K562 (cell line): ENCODE results near the gene ADCY1. TPM values are rescaled to one million over a fixed set of nuclear protein-coding genes. Genes with fewer than 3 reads are reported as not detected.

Source experiments
- ATAC-seq: fragments of 200-7000 bp; cut with Tn5 transposase; 3 replicates; pipeline ENCODE4 v1.9.1; 2020; ENCODE audit warnings: moderate library complexity
- BruUV-seq: library from RNA; stranded (reverse); fragments of 400-500 nt; replicated peaks from 2 replicates; lab custom pipeline; 2021; lab: Mats Ljungman, UMichigan
- CTCF ChIA-PET: fragments of 300-600 bp; formaldehyde crosslinking; extraction: SDS; loops from one replicate; lab custom pipeline; 2021; ENCODE audit warnings: low intra/inter-chr PET ratio; lab: Yijun Ruan, JAX
- POLR2A ChIA-PET: fragments of 300-600, 350-650 bp; sonication (Branson Sonifier 250); formaldehyde crosslinking; extraction: SDS; loops from one replicate; lab custom pipeline; 2021; ENCODE audit warnings: antibody characterized with exemption, inconsistent platforms; lab: Yijun Ruan, JAX
- DNase-seq, 4 experiments: peaks; one replicate each; pipeline versions ENCODE4 v3.0.0 to v3.0.0-alpha.2; 2011 to 2018; ENCODE audit warnings: low spot score in 3 of 4, mixed read lengths in 3 of 4; ENCODE audit errors: extremely low read depth in 1 of 4
- FAIRE-seq: peaks from 2 replicates; lab custom pipeline; 2011; peaks lifted over from hg19 to GRCh38; lab: Jason Lieb, UNC
- H2AFZ ChIP-seq: 2 replicates; pipeline ENCODE4 v1.6.0; 2011; ENCODE audit warnings: low read depth, low read length, control low read depth, inconsistent platforms
- H3K27ac ChIP-seq: fragments of 200-600 bp; 3 replicates; pipeline ENCODE4 v1.8.0; 2011; ENCODE audit warnings: low read depth, mild to moderate bottlenecking, control low read depth, inconsistent platforms, low read length, moderate library complexity, mixed read lengths; ENCODE audit errors: extremely low read depth
- H3K27me3 ChIP-seq, 2 experiments: fragments of 300-600 bp in 1 of 2; 2 replicates in 1 of 2; 3 replicates in 1 of 2; pipeline versions ENCODE4 v1.6.0 to v1.8.0; 2011; ENCODE audit warnings: inconsistent platforms in 2 of 2, low read length in 2 of 2, mild to moderate bottlenecking in 1 of 2, mixed read lengths in 1 of 2, moderate library complexity in 1 of 2; ENCODE audit not compliant: control insufficient read depth in 2 of 2, insufficient read depth in 2 of 2
- H3K36me3 ChIP-seq: fragments of 300-600 bp; 3 replicates; pipeline ENCODE4 v1.8.0; 2011; ENCODE audit warnings: mild to moderate bottlenecking, low read length, inconsistent platforms; ENCODE audit not compliant: control insufficient read depth, insufficient read depth
- H3K4me1 ChIP-seq, 2 experiments: fragments of 200-600 bp in 1 of 2; replicated peaks in 1 of 2; 2 replicates in 1 of 2; 3 replicates in 1 of 2; pipeline versions ENCODE4 v1.5.1 to v1.8.0; 2011; ENCODE audit warnings: inconsistent platforms in 2 of 2, low read length in 2 of 2, mild to moderate bottlenecking in 1 of 2, mixed read lengths in 1 of 2, moderate library complexity in 1 of 2; ENCODE audit not compliant: control insufficient read depth in 2 of 2, insufficient read depth in 2 of 2
- H3K4me2 ChIP-seq: 2 replicates; pipeline ENCODE4 v1.6.1; 2011; ENCODE audit warnings: low read length, control low read depth, inconsistent platforms, mixed read lengths; ENCODE audit not compliant: insufficient read depth
- H3K4me3 ChIP-seq: fragments of 200-600 bp; sonication (generic), shearing (Covaris generic); 2 replicates; pipeline ENCODE4 v1.5.1; 2016; ENCODE audit warnings: control low read depth, inconsistent platforms
- H3K79me2 ChIP-seq: fragments of 200-600 bp; 3 replicates; pipeline ENCODE4 v1.8.0; 2011; ENCODE audit warnings: low read length, inconsistent platforms; ENCODE audit not compliant: control insufficient read depth, insufficient read depth
- H3K9ac ChIP-seq, 2 experiments: 2 replicates each; pipeline versions ENCODE4 v1.6.0 to v1.6.1; 2011; ENCODE audit warnings: low read depth in 2 of 2, low read length in 2 of 2, control low read depth in 1 of 2, inconsistent platforms in 1 of 2, mild to moderate bottlenecking in 1 of 2, mixed read lengths in 1 of 2; ENCODE audit not compliant: insufficient read depth in 1 of 2
- H3K9me1 ChIP-seq: one replicate; pipeline ENCODE4 v1.6.0; 2011; ENCODE audit warnings: inconsistent platforms, mild to moderate bottlenecking, low read length, moderate library complexity; ENCODE audit not compliant: control insufficient read depth, insufficient read depth
- H3K9me3 ChIP-seq: replicated peaks from 2 replicates; pipeline ENCODE4 v1.5.1; 2011; ENCODE audit warnings: low read depth, low read length, inconsistent platforms; ENCODE audit not compliant: control insufficient read depth, insufficient read depth
- H4K20me1 ChIP-seq: replicated peaks from 2 replicates; pipeline ENCODE4 v1.6.1; 2011; ENCODE audit warnings: low read length, inconsistent platforms, mixed read lengths; ENCODE audit not compliant: control insufficient read depth, insufficient read depth
- ARID3B ChIP-seq: fragments of 250-450 bp; sonication (Bioruptor Pico); IDR thresholded peaks from 2 replicates; pipeline ENCODE4 v1.4.0; 2020; ENCODE audit warnings: borderline replicate concordance
- CBFA2T3 ChIP-seq: fragments of 450-650 bp; IDR thresholded peaks from 2 replicates; pipeline ENCODE4 v1.6.1; 2017
- CSDE1 ChIP-seq, 2 experiments: fragments of 450-650 bp; IDR thresholded peaks; 2 replicates each; pipeline ENCODE4 v1.6.1; 2016; ENCODE audit warnings: mild to moderate bottlenecking in 1 of 2
- GTF2B ChIP-seq: IDR thresholded peaks from 2 replicates; pipeline ENCODE4 v1.6.1; 2011; ENCODE audit not compliant: insufficient read length; ENCODE audit errors: extremely low read depth
- KLF16 ChIP-seq: IDR thresholded peaks from 2 replicates; pipeline ENCODE4 v1.6.1; 2016; ENCODE audit warnings: antibody characterized with exemption
- VEZF1 ChIP-seq: fragments of 200-800 bp; sonication (Bioruptor generic); IDR thresholded peaks from 2 replicates; pipeline ENCODE4 v1.6.1; 2017; ENCODE audit warnings: missing genetic modification characterization, missing compliant biosample characterization
- ZBED1 ChIP-seq: IDR thresholded peaks from 2 replicates; pipeline ENCODE4 v1.6.1; 2014
- WGBS: fragments of 100-300 bp; shearing (Covaris generic); methylation state at CpG from one replicate; pipeline ENCODE4 v1.1.6; 2016; ENCODE audit warnings: low coverage, mixed read lengths; ENCODE audit not compliant: insufficient coverage; ENCODE audit errors: missing lambda C conversion rate; 5-methylcytosine and 5-hydroxymethylcytosine counted together
- in situ Hi-C: fragments of 300-500 bp; cut with MboI; formaldehyde crosslinking; loops from 4 replicates; pipeline ENCODE4 v1.15.0; 2018; ENCODE audit warnings: inconsistent platforms, mixed read lengths
- intact Hi-C: fragments of 100-400 bp; cut with micrococcal nuclease; formaldehyde crosslinking; loops from 2 replicates; pipeline ENCODE4 v1.14.2; 2022
- polyA plus RNA-seq, 8 experiments: library from polyadenylated mRNA; depleted of rRNA in 4 of 8; stranded (reverse) in 5 of 8; unstranded in 3 of 8; fragments of >200 nt; fragmentation: Nextera tagmentation in 2 of 8; fragmentation: Illumina TruSeq in 1 of 8; extraction: Ambion mirVana in 2 of 8; extraction: Trizol in 1 of 8; gene quantifications; 2 replicates each; pipeline versions ENCODE4 v1.2.1 to v1.2.3, GENCODE V29; 2011 to 2014; ENCODE audit warnings: inconsistent platforms in 1 of 8, missing spikeins in 1 of 8
- total RNA-seq, 7 experiments: library from RNA; depleted of rRNA in 6 of 7; stranded (reverse); fragments of >200 nt in 6 of 7; fragmentation: Illumina TruSeq in 2 of 7; extraction: Trizol in 2 of 7; gene quantifications; 2 replicates each; pipeline versions ENCODE4 v1.2.1 to v1.2.3, GENCODE V29; 2011 to 2021; ENCODE audit warnings: low replicate concordance in 1 of 7

ADCY1 gene
- total and polyA plus RNA-seq, 9 of the 15 experiments (the other 6 are each of a cell fraction or from before 2014, with no cell fraction given), result under 0.01 to 0.18 (median 0.10) TPM; not detected in 4

GRCh38 chr7:45579391-45579801, 5.2 kb downstream of the ADCY1 start:
- POLR2A ChIA-PET, result no interaction called here
- H3K4me3 ChIP-seq, result no peak overlapping the region
- no peak overlapping the region for H3K27ac ChIP-seq
- intact Hi-C loops, result no loop called here
- H3K4me2 ChIP-seq, result no peak overlapping the region
- WGBS, result 2% methylated on average over 6 of the region's 7 CpGs
- H3K9ac ChIP-seq, result no peak overlapping the region
- H3K79me2 ChIP-seq, result no peaks in the 10 kb centered on the region
- no peaks in the 10 kb centered on the region for H3K9me3 ChIP-seq
- FAIRE-seq, result no peak
- CTCF ChIA-PET, result no interaction called here
- no peak for ATAC-seq
- no peaks in the 10 kb centered on the region for H3K9me1 ChIP-seq
- H3K27me3 ChIP-seq, result peaks cover 9 to 24% of the 10 kb centered on the region in 2 experiments; a peak in 4 of 5 replicates
- no TSS peak for BruUV-seq
- H4K20me1 ChIP-seq, result no peaks in the 10 kb centered on the region
- H3K36me3 ChIP-seq, result no peaks in the 10 kb centered on the region
- H2AFZ ChIP-seq, result no peak overlapping the region
- peaks cover 0 to 16% of the 10 kb centered on the region in 2 experiments; a peak in 2 of 5 replicates for H3K4me1 ChIP-seq
- in situ Hi-C loops, result no loop called here
- DNase-seq, result peak in 3 of 4 experiments; percentile 10 to 42 (median 41)
- TF ChIP-seq VEZF1 (CRISPR knock-in tag) (peak; percentile 28; the same call in 1 of the 2 replicates), GTF2B (no peak), KLF16 (no peak), ARID3B (CRISPR knock-in tag) (no peak), ZBED1 (no peak), CBFA2T3 (no peak), CSDE1 (IDR thresholded peaks at IDR 0.05) (no peak)
